HG03354 (cell line): ENCODE measurements around the gene HIGD2B.
"Not testable (repeated sequence)": the region's sequence is repeated elsewhere in the genome, so short reads cannot be mapped to it uniquely, and the experiment has no call there.

ENCODE experiments used
- ATAC-seq: cut with Tn5 transposase; IDR thresholded peaks from one replicate; pipeline ENCODE4 v1.9.1; 2021; ENCODE audit warnings: mild to moderate bottlenecking; ENCODE audit not compliant: unreplicated experiment, poor library complexity, severe bottlenecking

HIGD2B gene

DNA sequence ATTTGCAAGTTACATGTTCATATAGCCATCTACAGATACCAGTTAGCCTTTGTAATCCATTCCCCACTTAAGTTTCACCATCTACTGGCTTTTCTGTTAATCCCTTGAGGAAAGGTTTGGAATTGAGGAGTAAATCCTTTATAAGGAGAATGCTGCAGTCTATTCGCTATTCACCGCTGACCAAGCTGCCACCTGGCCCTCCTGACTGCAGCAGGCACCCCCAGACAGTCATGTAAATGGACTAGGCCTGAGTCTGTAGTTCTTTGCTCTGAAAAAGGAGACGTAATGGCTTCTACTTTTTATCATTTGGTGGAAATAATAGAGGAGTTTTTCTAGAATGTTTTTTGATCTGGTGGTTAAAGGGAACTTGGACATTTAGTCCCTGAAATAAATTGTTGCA lies 3.2 kb downstream of the HIGD2B start:
- ATAC-seq, result no peak

DNA sequence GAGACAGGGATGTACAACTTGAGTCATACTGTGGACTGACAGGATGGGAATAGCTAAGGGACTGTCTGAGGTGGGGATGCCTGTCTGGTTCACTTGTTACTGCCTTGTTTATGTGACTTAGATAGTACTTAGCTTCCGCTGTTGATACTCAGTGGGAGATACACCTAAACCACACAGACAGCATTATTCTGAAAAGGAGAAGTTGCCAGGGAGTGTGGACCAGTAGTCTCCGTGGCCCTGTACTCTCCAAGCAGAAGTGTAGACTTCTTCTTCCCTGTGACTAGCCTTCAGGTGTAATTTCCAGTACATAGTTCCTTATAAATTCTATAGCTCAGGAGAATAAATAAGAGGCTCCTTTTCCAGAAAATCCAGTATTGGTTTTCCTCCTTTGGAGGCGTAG lies 5.1 kb downstream of the HIGD2B start:
- ATAC-seq, result no peak

DNA sequence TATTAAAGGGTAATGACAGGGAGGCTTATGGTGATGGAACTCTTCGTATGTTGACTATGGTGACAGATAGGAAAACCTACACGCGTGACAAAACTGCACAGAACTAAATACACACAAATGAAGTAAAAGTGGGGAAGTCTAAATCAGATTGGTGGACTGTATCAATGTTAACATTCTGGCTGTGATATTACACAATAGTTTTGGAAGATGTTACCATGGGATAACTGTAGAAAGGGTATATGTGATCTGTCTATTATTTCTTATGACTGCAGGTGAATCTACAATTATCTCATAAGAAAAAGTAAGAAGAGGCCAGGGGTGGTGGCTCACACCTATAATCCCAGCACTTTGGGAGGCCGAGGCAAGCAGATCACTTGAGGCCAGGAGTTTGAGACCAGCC lies 9.1 kb downstream of the HIGD2B start:
- ATAC-seq, result no peak

DNA sequence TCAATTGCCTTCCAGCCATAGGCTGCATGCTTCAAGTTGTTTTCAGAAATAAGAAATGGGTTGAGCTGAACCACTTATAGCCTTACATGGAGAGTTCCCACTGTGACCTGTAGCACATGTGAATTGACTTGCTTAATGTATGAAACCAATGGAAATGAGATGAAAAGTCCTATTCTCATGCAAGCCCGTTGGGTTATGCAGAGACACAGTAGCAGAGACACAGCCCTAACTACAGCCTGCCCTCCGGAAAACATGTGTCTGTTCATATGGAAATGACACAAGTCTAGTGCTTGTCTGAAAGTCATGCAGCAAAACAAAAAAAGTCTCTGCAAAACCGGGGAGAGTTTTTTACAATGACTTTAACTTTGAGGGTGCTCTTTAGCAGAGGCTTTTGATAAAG lies 14.5 kb downstream of the HIGD2B start:
- ATAC-seq, result no peak

- ATAC-seq, result peak; percentile 84
Measured at GRCh38 chr15:72670656-72671352, 15.2 kb downstream of the HIGD2B start.

- ATAC-seq, result not testable (repeated sequence)
Measured at GRCh38 chr15:72669803-72670202, 16.2 kb downstream of the HIGD2B start.

DNA sequence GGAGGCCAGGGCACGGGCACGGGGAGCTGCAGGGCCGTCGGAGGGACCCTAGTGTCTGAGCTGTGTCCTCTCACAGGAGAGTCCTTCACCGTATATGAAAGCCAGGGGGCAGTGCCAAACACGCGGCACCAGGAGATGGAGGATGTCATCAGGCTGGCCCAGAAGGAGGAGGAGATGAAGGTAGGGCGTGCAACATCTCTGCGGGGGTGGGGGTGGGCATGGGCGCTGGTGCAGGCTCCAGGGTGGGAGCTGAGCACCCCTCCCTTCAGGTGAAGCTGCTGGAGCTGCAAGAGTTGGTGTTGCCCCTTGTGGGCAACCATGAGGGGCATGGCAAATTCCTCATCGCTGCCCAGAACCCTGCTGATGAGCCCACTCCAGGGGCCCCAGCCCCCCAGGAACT lies 20.3 kb downstream of the HIGD2B start:
- not testable (repeated sequence) for ATAC-seq

DNA sequence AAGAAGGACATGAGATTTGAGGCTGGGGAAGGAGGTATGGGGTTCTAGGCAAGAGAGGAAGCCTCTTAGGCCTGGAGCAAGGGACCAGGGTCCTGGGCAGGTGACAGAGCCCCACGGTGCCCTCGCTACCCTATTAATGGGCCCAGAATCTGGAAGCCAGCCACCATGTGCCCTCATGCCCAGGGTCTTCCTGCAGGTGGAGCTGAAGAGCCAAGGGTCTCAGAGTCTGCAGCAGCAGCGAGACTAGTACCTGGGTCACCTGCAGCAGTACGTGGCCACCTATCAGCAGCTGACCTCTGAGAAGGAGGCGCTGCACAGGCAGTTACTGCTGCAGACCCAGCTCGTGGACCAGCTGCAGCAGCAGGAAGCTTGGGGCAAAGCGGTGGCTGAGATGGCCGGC lies 22.1 kb downstream of the HIGD2B start:
- not testable (repeated sequence) for ATAC-seq

GRCh38 chr15:72661081-72661480 lies 24.9 kb downstream of the HIGD2B start:
- not testable (repeated sequence) for ATAC-seq

GRCh38 chr15:72656014-72656413 lies 30.0 kb downstream of the HIGD2B start:
- ATAC-seq, result not testable (repeated sequence)

DNA sequence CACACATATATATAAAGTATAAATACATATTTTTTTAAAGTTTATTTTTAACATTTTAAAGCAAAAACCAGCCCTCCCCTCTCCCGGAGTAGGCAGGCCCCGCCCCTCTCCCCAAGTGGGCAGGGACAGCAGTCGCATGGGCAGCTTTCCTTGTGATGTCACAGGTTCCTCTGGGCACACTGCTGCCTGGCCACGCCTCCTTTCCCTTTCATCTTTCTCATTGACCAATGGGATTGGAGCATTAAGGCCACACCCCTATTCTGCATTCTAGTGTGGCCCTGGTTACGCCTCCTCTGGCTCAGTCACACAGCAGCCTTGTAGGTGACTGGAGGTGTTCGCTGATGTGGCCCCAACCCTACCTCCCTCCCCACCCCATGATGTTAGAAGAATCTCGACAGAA lies 31.6 kb downstream of the HIGD2B start, which contains the start of gene GOLGA6B:
GOLGA6B (plus strand) TSS at position 301 of the 400 bp plus-strand sequence; CDS start at position 342, 41 bp downstream.
- ATAC-seq, result not testable (repeated sequence)

DNA sequence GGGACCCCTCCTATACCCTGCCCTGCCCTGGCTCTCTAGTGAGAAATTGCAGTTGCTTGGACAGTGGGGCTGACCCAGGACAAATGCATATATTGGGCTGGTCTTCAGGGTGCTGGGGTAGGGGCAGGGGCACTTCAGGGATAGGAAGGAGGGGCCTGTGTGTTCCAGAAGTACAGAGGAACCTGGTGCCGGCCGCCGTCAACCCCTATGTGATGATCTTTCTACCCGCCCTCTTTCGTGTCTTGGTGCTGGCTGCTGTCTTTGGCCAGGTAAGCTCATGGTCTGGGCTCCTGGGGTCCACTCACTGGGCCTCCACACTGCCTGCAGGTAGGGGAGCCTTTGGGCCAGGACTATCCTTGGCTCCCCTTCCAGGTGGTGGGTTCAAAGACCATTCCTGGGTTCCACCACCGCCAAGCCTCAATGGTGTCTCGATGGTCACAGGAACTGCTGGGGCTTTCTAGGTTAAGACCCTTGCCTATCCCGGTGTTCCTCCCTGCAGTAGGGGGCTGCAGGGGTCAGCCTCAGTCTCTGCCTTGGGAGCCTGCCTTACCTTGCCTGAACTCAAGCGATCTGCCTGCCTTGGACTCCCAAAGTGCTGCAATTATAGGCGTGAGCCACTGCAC lies 37.2 kb downstream of the HIGD2B start:
- ATAC-seq, result not testable (repeated sequence)

DNA sequence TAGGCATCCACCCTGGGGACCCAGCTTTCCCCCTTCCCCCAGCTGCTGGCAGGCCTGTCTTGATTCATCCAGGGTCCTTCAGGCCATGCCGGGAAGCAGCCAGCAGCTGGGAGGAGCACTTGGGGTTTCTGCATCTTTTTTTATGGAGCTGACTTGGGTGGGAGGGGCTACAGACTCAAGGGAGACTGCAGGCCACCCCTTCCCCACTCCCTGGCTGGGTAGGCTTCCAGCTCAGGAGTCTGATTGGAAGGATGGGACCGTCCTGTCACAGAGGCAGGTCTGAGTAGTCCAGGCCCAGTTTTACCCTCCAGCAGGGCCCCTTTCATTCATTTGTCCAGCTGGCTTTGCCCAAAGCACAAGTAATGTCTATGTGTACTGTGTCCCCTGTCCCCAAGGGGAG lies 43.7 kb downstream of the HIGD2B start:
- not testable (repeated sequence) for ATAC-seq

DNA sequence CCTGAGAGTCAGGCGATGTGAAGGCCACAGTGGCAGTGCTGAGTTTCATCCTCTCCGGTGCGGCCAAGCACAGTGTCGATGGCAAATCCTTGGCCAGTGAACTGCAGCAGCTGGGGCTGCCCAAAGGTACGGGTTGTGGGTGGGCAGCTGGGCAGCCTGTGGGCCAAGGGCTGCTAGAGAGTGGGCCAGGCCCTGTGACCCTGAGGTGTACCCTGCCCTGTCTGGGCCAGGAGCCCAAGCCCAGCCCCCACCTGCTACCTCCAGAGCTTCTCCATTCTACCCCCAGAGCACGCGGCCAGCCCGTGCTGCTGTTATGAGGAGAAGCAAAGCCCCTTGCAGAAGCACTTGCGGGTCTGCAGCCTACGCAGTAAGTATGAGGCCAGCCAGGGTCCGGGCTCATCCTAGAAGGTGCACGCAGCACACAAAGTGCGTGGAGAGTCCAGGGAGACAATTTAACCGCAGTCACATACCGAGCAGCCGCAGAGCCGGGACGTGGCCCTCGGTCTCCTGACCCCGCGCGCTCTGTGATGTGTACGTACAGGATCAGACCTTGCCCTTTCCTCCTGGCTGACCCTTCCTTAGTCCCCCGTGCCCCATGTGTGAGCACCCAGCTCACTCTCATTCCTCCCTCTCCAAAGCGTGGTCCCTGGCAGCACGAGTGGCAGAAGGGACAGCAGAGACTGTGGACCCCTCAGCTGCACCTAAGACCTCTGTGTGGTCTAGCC lies 46.1 kb downstream of the HIGD2B start:
- not testable (repeated sequence) for ATAC-seq

DNA sequence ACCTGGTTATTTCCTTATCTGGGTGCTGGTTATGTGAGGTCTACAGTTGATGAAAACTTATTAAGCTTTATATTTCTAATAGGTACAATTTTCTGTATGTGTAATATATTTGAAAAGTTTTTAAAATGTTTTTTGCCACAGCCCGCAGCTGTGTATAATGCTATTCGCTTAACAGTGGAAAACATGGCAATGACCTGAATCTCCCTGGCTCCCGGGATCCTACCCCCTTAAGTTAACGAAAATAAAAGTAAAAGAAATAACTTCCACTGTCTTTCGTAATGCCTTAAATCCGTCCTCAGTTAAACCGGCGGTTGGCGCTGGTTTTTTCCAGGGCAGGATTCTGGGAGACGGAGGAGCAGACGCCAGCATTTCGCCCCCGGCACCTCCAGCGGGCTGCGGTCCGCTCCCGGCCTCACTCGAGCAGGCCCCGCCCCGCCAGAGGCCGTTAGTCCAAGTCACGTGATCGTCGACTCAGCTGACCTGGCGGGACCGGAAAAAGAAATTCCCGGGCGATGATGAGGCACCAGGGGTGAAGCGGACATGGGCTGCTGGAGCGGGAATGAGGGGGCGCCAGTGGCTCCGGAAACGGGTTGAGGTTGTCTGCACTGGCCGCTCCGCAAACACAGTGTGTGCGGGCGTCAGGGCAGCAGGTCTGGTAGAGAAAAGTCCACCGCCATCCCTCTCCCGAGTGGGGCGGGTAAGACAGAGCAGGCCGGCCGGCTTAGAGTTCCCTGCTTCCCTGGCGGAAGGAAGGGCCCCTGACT lies 49.3 kb downstream of the HIGD2B start:
- ATAC-seq, result peak; percentile 71

- ATAC-seq, result not testable (repeated sequence)
Measured at GRCh38 chr15:72629068-72629570, 56.9 kb downstream of the HIGD2B start.

- ATAC-seq, result not testable (repeated sequence)
Measured at GRCh38 chr15:72628249-72629067, 57.5 kb downstream of the HIGD2B start.

DNA sequence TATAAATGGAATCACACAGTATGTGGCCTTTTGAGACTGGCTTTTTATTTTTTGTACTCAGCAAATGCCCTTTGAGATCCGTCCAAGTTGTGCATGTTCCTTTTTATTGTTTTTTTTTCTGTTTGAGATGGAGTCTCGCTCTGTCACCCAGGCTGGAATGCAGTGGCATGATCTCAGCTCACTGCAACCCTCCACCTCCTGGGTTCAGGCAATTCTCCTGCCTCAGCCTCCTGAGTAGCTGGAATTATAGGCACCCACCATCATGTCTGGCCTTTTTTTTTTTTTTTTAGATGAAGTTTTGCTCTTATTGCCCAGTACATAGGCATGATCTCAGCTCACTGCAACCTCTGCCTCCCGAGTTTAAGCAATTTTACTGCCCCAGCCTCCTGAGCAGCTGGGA lies 59.8 kb downstream of the HIGD2B start:
- not testable (repeated sequence) for ATAC-seq
